ENCODE results near the gene WDR4. TPM values are rescaled to one million over a fixed set of nuclear protein-coding genes. Genes with fewer than 3 reads are reported as not detected.
A peak's percentile ranks its signal among the peaks of the same experiment; 100 is the strongest.

WDR4 gene
- total and polyA plus RNA-seq, 9 of the 15 experiments (the other 6 are each of a cell fraction or from before 2014, with no cell fraction given): 5.4 to 95.4 (median 32.1) TPM

DNA sequence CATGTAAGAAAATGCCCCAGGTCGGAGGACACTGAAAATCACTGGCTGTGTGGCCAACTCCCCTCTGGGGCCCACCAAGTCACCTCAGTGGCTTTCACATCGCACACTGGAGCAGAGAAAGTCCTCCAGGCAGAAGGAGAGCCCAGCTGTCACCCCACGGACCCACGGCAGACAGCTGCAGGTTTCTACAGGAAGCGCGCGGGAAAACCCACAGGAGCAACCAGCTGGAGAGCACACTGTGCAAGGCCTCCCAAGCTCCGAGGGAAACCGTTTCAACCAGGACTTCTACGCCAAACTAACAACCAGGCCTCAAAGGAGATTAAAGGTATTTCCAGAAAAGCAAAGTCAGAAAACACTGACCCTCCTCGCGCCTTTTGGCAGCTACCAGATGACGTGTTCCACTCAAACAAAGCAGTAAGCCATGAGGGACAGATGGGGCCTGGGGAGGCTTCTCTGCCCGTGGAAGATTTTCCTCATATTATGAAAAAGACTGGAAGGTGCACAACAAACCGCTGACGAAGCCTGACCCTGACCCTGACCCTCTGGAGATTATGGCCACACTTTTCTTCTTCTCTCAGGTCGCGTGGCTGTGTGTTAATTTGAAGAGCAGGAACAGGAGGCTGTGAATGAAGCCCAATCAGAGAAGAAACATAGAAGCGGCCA is 21.0 kb downstream of the WDR4 start:
- no peak overlapping the region for H3K9ac ChIP-seq (ENCODE audit: insufficient read depth in 1 of 2, low read depth in 2 of 2, low read length in 2 of 2)

GRCh38 chr21:42857216-42857615 is 22.1 kb downstream of the WDR4 start:
- peaks cover 48% of the 10 kb centered on the region for H3K79me2 ChIP-seq (ENCODE audit: control insufficient read depth, insufficient read depth, low read length)
- peak overlapping the region in 1 of 2 experiments; percentile 26; a peak in 1 of 4 replicates for H3K9ac ChIP-seq (ENCODE audit: insufficient read depth in 1 of 2, low read depth in 2 of 2, low read length in 2 of 2)
- H3K9me3 ChIP-seq (replicated peaks; ENCODE audit: control insufficient read depth, insufficient read depth, low read depth, low read length): no peaks in the 10 kb centered on the region
- H3K4me1 ChIP-seq (replicated peaks in 1 of 2; ENCODE audit: control insufficient read depth in 2 of 2, insufficient read depth in 2 of 2, low read length in 2 of 2): peaks cover 0 to 18% of the 10 kb centered on the region in 2 experiments; a peak in 1 of 5 replicates
- DNase-seq (ENCODE audit: extremely low read depth in 1 of 4, low spot score in 3 of 4) (no peak), FAIRE-seq (no peak), ATAC-seq (no peak)
- no TSS peak for BruUV-seq (replicated peaks)
- 0 out of 2 replicates have a peak, but pooled peaks have one; percentile 20 for TF ChIP-seq POLR2G (IDR thresholded peaks at IDR 0.05; ENCODE audit: low read depth, low read length)
- TF ChIP-seq RBFOX2 (IDR thresholded peaks at IDR 0.05; ENCODE audit: low read depth, low read length): peak; percentile 35; the same call in 1 of the 2 replicates
- TF ChIP-seq, protein P1, sequence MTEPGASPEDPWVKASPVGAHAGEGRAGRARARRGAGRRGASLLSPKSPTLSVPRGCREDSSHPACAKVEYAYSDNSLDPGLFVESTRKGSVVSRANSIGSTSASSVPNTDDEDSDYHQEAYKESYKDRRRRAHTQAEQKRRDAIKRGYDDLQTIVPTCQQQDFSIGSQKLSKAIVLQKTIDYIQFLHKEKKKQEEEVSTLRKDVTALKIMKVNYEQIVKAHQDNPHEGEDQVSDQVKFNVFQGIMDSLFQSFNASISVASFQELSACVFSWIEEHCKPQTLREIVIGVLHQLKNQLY (CRISPR knock-in tag; conservative IDR thresholded peaks at IDR 0.05): no peak
- H2AFZ ChIP-seq (ENCODE audit: low read depth, low read length): no peak overlapping the region
- no peaks in the 10 kb centered on the region for H3K9me1 ChIP-seq (ENCODE audit: control insufficient read depth, insufficient read depth, low read length)
- ChIA-PET CTCF (ENCODE audit: low intra/inter-chr PET ratio) (no interaction called here), POLR2A (interaction anchor here (0.6 kb wide), 1 partner anchor 110 kb away, joined by 6 read pairs; no protein-coding TSS in a partner anchor)
- no peak overlapping the region for H3K4me3 ChIP-seq
- no peak overlapping the region for H3K4me2 ChIP-seq (ENCODE audit: insufficient read depth, low read length)
- WGBS (ENCODE audit: insufficient coverage, low coverage, missing lambda C conversion rate): 95% methylated on average over 11 of the region's 11 CpGs
- peaks cover 96% of the 10 kb centered on the region; the same call in 2 of the 3 replicates for H3K36me3 ChIP-seq (ENCODE audit: control insufficient read depth, insufficient read depth, low read length)
- H3K27ac ChIP-seq (ENCODE audit: extremely low read depth, low read depth, low read length): no peak overlapping the region
- peaks cover 11% of the 10 kb centered on the region for H4K20me1 ChIP-seq (replicated peaks; ENCODE audit: control insufficient read depth, insufficient read depth, low read length)
- no peaks in the 10 kb centered on the region for H3K27me3 ChIP-seq (ENCODE audit: control insufficient read depth in 2 of 2, insufficient read depth in 2 of 2, low read length in 2 of 2)
- intact Hi-C loops (cut with micrococcal nuclease) (no loop called here), in situ Hi-C loops (cut with MboI) (no loop called here)

More for the DNA sequence above, 21.0 kb downstream of the WDR4 start:
- intact Hi-C loops (cut with micrococcal nuclease) (no loop called here), in situ Hi-C loops (cut with MboI) (no loop called here)
- H3K36me3 ChIP-seq (ENCODE audit: control insufficient read depth, insufficient read depth, low read length): peaks cover 97% of the 10 kb centered on the region
- DNase-seq (ENCODE audit: extremely low read depth in 1 of 4, low spot score in 3 of 4) (no peak), FAIRE-seq (no peak), ATAC-seq (no peak)
- no peak overlapping the region for H3K4me3 ChIP-seq
- no peaks in the 10 kb centered on the region for H3K9me3 ChIP-seq (replicated peaks; ENCODE audit: control insufficient read depth, insufficient read depth, low read depth, low read length)
- peaks cover 58% of the 10 kb centered on the region for H3K79me2 ChIP-seq (ENCODE audit: control insufficient read depth, insufficient read depth, low read length)
- peaks cover 19% of the 10 kb centered on the region for H4K20me1 ChIP-seq (replicated peaks; ENCODE audit: control insufficient read depth, insufficient read depth, low read length)
- WGBS (ENCODE audit: insufficient coverage, low coverage, missing lambda C conversion rate): 89% methylated on average over 19 of the region's 19 CpGs
- peaks cover 3% of the 10 kb centered on the region for H3K9me1 ChIP-seq (ENCODE audit: control insufficient read depth, insufficient read depth, low read length)
- no TSS peak for BruUV-seq (replicated peaks)
- CTCF ChIA-PET (ENCODE audit: low intra/inter-chr PET ratio): interaction anchor here (0.6 kb wide), 1 partner anchor 1099 kb away, joined by 3 read pairs; no protein-coding TSS in a partner anchor
- no peak overlapping the region for H2AFZ ChIP-seq (ENCODE audit: low read depth, low read length)
- POLR2A ChIA-PET: no interaction called here
- no peak overlapping the region for H3K4me2 ChIP-seq (ENCODE audit: insufficient read depth, low read length)
- no peaks in the 10 kb centered on the region for H3K27me3 ChIP-seq (ENCODE audit: control insufficient read depth in 2 of 2, insufficient read depth in 2 of 2, low read length in 2 of 2)
- H3K27ac ChIP-seq (ENCODE audit: extremely low read depth, low read depth, low read length): no peak overlapping the region
- TF ChIP-seq POLR2G (IDR thresholded peaks at IDR 0.05; ENCODE audit: low read depth, low read length) (0 out of 2 replicates have a peak, but pooled peaks have one; percentile 14), RNF2 (IDR thresholded peaks at IDR 0.05) (no peak)
- peaks cover 0 to 28% of the 10 kb centered on the region in 2 experiments; a peak in 1 of 5 replicates for H3K4me1 ChIP-seq (replicated peaks in 1 of 2; ENCODE audit: control insufficient read depth in 2 of 2, insufficient read depth in 2 of 2, low read length in 2 of 2)
